HG02642 (cell line): ENCODE data around the gene SLCO2A1.

ENCODE experiments used
- ATAC-seq: cut with Tn5 transposase; IDR thresholded peaks from one replicate; pipeline ENCODE4 v1.9.1; 2021; ENCODE audit warnings: mild to moderate bottlenecking; ENCODE audit not compliant: unreplicated experiment, poor library complexity

Gene SLCO2A1

DNA sequence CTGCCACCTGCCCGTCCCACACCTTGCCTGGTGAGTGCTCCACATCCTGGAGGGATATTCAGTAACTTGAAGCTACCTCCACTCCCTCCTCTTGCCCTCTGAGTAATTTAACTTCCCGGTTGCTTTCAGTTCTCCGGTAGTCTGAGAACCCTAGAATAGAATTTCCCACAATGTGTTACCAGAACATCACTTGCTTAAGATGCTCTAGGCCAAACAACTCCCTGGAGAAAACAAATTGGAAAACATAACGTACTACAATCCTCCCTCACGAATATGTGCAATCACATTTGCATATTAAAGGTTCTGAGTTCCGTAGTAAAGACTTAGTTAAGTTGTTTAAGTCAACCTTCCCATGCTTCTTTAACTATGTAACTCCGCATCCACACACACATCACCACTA, 44.8 kb downstream of the SLCO2A1 start:
- ATAC-seq = no peak

DNA sequence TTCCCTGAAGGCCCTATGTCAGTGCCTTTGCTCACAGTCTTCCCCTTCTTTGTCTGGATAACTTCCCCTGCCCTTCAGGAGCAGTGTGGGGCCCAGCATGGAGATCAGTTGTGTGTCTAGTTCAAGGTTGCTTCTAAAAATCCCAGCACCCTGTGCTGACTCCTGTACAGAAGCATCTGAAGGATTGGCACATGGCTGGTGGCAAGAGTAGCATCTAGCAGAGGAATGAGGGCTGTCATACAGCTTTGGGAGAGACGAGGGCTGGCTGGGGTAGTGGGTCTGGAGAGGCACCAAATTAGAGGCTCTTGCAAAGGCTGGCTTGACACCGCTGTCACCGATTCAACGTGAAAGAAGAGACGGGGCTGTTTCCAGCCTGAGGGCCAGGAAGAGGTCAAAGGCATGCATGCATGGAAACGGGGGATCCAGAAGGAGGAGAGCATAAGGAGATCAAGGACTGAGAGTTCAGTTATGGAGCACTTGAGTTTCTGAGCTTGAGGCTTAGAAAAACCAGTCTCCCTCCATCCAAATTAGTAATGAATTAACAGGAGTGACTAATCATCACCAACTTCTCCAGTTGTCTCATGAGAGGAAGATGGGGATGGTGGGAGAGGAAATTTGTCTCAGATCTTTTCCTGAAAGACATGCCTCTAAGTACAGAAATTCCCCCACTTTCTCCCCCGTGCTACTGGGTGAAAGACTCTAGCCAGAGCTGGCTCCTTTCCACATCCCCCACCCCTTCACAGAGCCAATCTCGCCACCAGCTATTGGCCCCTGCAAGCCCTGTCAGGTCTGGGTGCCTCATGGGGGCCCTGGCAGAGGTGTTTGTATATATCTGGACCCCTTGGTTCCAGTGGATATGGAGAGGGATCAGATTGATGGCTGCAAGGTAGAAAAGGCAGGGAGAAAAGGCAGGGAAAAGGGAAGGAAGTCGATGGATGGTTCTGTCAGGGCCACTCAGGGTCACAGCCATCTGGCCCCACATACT, 45.9 kb downstream of the SLCO2A1 start:
- no peak for ATAC-seq

DNA sequence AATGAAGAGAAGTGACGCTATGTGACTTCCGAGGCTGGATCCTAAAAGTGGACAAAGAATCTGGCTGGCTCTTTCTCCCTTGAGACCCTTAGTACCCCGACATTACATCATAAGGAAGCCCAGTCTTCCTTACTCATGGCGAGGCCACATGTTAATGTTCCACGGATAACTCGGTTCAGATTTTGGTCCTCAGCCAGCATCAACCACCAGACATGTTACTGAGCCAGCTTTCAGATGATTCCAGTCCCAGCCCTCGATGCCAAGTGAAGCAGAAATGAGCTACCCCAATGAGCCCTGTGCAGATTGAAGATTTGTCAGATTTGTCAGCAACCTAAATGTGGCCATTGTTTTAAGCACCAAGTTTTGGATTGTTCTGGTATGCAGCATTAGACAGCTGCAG, 46.6 kb downstream of the SLCO2A1 start:
- ATAC-seq = no peak

DNA sequence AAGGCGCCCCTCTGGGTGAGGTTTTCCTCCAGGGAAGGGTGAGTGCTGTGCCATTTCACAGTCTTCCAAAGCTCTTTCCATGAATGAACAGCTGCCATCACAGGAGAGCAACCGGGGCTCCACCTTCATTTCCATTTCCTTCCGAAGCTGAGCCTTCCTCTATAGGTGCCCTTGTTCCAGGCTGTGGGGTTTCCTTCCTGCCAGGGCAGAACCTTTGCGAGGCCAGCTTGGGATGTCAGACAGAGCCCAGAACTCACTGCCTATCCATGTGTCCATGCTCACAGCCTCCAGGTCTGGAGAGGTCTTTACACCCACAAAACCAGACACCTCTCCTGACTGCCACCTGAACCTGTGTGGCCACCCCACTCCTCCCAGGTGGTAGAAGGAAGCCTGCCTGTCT, 49.2 kb downstream of the SLCO2A1 start:
- no peak for ATAC-seq

DNA sequence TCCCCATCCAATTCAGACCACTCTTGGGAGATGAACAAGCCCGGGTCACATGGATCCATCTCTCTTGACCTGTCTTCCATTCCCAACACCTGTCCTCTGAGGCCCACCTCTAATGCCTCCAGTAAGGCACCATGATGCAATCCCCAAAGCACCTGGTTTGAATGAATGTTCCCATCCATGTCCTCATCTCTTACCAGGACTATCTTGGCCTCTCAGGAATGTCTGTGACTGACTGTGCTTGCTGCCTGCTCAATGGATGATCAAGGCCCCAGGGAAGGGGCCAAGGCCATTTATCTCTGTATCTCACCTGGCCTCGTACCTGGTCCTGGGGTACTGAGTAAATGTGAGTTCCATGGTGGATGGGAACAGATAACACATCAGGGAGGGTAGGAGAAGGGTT, 49.7 kb downstream of the SLCO2A1 start:
- no peak for ATAC-seq

DNA sequence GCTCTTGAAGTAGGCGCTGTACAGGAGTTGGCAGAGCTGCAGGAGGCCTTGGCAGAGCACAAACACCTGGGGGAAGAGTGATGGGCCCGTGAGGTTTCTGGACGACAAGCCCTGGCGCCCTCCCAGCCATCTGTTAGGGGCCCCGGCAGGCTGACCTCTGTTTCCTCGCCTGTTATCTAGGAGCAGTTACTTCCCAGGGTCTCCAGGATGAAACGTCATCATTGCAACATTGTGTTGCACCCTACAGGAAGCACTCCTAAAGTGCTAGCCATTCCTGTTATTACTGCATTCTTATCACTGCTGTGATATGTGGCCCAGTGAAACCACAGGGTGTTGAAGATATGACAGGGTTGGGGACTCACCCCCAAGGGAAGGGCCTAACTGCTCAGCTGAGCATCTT, 50.2 kb downstream of the SLCO2A1 start:
- no peak for ATAC-seq

DNA sequence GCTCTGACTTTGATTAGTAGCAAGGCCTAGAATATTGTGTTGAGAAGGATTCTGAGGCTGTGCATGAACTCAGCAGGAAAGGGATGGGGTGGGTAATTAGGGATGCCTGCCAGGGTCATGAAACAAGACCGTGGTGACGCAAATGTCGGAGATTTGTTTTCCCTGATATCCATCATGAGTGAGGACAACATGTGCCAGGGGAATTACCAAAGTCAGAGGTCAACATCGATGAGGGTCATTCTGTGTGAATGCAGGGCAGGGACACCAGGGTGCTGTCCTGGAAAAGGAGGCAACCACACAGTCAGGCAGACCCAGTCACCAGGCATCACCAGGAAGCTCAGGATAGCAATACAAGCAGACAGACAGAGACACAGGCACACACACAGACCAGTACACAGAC, 52.2 kb downstream of the SLCO2A1 start:
- no peak for ATAC-seq

DNA sequence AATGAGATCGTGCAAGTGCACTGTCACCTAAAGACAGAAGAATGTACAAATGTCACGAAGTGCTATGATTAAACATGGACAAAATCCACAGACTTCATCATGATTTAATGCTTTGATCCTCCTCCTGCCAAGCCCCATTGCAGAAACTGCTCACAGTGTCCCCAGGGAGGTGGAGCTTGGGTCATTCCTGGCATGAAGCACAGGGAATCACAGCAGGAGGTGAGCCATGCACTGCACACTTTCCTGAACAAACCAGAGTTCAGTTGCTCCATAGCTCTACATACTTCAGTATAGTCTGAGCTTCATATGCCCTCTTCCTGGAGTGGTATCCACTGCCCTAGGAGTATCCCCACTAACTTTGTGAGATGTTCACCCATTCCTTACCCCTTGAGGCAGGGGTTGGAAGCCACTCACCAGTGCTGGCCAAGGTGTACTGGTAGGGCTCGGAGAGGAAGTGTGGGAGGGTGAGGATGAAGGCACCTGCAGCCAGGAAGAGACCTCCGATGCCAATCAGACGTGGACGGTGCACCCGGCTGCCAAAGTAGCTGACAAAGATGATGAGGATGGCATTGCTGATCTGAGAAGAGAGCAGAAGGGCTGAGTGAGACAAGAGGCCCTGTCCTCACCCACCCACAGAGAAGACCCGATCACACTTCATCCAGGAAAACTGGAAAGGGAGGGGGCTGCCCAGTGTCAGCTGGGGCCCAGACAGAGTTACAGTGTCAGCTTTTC, 56.3 kb downstream of the SLCO2A1 start:
- no peak for ATAC-seq

DNA sequence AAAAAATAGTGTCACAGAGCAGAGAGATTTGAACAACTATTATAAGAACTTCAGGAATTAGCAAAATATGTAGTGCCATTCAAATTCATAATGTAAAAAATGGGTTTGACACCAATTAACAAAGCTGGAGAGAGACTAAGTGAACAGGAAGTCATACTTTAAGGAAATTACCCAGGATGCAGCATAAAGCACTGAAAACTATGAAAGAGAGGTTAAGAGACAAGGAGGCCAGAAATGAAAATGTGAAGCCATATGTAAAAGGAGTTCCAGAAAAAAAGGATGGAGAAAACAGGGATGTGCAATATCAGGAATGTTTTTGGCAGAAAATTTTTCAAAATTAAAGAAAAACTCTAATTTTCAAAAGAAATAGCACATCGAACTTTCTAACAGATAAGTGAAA, 57.6 kb downstream of the SLCO2A1 start:
- ATAC-seq = no peak

DNA sequence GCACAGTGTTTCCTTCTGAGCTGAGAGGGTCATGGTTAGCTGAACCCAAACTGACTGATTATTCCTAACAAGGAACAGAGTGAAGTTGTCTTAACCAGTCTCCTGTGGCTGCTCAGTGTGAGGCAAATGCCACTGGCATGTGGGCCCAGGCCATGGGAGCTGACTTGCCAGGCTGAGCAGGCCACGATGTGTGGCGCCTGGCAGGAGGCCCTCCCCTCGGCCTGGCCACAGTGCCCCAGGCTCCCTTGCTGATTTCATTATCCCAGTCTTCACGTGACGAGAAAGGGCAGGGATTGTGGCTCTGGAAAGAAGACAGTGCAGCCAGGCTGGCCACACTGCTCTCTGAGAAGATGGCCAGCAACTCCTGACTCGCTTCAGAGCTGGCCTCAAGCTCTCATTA, 58.8 kb downstream of the SLCO2A1 start:
- no peak for ATAC-seq

DNA sequence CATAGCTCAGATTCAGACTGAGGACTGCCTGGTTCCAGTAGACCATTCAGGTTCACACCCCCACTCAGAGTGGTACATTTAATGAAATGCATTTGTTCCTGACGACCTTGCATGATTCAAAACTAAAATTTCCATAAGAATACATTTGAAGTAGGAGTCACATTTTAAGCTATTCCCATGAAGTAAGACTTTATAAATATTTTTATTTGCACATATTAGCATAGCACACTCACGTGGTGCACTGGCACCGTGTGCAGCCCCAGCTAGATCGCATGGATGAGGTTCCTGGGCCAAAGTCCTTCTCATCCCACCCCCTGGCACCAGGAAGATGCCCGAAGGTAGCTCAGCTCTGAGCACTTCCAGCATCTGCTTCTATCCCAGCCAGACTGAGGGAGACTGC, 59.4 kb downstream of the SLCO2A1 start:
- ATAC-seq = no peak

DNA sequence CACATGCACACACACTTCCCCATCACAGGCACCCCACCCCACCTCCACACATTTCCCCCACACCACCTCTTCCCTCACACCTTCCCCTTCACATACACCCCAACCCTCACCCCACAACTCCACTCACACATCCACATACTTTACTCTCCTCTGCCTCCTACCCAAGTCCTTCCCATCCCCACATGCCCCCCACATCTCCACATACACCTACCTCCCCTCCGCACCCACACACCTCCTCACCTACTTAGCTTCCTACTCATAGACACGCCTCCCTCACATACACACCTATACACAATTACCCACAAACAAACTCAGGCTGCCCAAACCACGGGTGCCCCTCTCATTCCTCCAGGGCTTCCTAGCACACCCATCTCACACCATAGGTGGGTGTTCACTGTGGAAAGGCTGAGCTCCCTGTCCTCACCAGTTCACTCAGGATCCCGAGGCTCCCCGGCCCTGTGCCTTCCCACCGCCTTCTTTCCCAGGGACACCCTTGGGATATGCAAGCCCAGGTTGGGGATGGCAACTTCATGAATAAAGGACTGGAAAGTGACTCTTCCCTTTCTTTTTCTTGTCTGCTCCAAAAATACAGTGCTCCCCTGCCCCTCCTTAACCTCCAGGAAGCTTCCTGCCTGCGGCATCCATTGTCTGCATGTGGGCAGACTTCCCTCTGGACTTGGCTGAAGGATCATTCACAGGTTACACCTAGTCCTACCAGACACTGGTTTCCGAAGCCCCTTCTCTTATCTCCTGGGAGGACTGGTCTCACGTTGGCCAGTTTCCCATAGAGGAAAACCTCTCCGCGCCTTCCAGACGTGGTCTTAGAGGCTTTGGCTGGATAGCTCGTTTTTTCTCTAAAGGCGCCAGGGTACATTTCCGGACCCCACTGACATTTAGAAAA, 61.5 kb downstream of the SLCO2A1 start:
- no peak for ATAC-seq

DNA sequence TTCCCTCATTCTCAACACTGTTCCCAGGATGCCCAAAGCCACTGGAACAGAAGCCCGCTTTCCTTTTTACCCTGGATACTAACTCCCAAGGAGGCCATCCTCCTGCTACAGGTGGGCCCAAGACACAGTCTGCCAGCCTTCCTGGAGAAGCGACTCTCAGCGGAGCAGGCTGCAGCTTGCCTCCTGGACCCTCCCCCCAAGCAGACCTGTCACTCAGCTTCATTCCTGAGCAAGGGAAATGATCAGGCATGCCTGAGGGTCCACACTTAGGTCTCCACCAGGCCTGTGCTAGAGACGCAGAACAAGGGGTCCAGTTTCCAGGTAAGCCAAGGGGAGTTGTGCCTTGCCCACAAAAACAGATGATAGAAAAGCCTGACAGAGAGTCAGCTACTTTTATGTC, 62.8 kb downstream of the SLCO2A1 start:
- no peak for ATAC-seq

DNA sequence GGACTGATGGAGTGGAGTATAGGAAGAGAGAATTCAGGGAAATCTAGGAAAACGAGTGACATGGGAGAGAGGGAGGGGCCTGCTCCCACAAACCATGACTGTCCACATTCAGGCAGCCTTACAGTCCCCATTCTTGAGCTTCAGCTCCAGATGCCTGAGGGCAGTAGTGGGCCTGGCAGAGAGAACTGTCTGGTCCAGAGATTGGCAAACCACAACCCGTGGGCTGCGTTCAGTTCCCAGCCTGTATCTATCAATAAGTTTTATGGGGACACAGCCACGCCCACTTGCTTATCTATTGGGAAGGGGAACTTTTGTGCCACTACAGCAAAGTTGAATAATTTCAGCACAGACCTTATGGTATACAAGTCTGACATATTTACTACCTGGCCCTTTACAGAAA, 63.8 kb downstream of the SLCO2A1 start:
- no peak for ATAC-seq

DNA sequence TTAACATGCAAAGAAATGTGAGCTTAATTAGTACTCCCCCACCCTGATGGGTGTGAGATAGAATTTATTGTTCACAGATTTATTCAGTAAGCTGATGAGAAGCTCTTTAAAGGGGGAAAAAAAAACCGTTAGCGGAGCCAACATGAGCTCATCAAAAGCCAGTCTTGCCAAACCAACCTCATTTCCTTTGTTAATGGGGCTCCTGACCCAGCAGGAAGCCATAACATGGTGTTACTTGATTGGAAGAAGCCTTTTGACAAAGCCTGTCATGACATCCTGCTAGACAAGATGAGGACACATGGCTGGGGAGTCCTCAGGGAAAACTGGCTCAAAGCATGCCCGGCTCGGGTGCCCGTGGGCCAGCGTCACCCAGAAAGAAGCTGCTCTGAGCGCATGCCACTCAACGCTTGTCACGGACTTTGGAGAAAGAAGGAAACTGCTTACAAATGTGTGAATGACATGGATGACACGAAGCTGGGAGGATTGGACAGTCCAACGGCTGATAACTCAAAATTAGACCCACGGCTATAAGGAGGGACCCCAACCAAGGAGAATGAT, 64.6 kb downstream of the SLCO2A1 start:
- no peak for ATAC-seq

DNA sequence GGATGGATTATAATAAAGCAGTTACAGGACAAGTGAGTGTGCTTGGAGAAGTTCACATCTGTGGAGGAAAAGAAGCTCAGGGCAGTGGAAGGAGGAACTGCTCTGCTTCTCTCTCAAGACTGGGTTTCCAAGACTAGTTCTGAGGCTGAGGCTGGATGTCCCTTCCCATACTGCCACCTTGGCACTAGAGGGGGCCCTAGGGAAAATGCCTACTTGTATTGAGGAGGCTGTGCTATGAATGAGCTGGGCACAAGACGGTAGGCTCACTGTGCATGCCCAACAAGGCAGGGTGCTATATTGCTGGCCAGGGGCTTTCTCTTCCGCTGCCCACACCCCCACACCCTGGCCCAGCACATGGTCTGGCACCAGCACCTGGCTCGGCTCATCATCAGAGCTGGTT, 65.2 kb downstream of the SLCO2A1 start:
- ATAC-seq = no peak

DNA sequence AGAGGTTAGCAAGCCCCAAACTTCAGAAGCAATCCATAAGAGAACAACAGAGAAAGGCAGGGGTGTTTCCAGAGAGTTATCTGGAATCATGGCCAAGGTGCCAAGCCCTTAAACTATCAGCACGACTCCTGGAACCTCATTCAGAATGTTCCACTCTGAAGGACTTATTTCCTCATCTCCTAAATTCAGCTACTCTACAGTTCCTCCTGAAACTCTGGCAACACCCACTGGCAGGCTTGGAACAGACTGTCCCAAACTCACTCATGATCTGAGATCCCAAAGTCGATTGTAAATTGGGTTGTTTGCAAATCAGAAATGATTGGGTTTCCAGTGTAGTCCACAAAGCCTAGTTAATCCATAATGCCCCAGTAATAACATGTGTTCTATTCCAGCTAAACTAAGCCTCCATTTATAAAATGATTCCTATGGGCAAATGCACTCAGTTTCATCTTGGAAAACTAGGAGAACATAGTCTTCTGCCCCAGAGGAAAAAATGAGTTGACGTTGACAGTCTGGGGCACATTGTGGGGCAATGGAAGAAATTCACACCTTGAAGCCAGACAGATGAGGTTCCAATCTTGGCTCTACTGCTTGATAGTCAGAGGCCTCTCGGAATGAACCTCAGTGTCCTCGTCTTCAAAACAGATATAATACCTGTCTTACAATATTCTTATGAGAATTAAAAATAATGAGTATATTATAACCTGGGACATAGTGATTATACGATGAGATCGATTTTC, 65.9 kb downstream of the SLCO2A1 start:
- ATAC-seq = no peak

DNA sequence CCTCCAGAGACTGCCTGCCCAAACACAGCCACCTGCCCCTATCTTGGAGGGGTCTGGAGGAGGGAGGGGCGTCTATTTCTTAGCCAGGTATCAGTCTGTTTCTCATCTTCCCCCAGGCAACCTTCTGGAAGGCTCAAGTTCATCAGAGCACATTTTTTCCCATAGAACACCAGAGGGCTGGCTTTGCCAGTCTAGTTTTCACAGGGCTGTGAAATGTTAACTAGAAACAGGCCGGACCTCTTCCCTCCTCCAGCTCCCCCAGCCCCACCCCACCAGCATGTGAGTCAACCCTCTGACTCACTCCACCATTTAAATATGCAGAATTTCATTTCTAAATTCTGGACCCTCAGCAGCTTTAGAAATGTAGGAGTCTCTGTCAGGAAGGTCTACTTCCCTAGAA, 66.9 kb downstream of the SLCO2A1 start:
- no peak for ATAC-seq

DNA sequence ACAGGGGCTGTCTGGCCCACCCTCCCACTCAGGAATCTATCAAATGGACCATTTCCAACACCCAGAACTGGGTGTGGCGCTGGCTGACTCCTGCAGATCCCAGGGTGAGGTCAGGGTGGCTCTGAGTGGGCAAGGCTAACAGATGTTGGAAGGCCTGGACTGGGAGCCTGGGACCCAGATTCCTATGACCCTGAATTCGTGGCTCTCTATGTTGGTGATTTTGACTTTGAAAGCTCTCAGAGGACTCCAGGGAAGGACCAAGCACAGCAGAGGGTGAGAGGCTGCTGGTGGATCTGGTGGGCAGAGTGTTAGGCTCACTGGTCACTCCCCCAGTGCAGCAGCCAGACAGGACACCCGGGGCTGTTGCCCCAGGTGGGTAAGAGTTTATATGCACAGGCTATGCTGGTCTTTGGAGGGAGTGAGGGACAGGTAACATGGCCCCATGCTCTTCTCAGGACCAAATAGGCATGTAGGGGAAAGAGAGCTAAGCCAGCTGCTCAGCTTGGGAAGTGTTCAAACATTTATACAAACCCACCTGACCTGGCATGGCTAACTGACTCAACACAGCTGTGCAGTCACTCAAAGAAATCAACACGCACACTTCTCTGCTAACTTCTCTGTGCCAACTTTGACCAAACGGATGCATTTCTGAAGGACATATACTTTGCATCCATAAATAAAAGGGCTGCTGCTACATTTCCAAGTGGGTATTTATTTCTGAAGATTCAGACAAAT, 71.5 kb downstream of the SLCO2A1 start:
- ATAC-seq = no peak
